PC-3 (cell line): ENCODE data around the gene SLC35F1. TPM values are rescaled to one million over a fixed set of nuclear protein-coding genes. Genes with fewer than 3 reads are reported as not detected.

Source experiments
- ATAC-seq: fragments of 200-7000 bp; cut with Tn5 transposase; 2 replicates; pipeline ENCODE4 v1.9.1; 2020; ENCODE audit warnings: mild to moderate bottlenecking, moderate library complexity
- BruUV-seq: library from RNA; stranded (reverse); fragments of 400-500 nt; replicated peaks from 2 replicates; lab custom pipeline; 2021; lab: Mats Ljungman, UMichigan
- CTCF ChIA-PET: fragments of 300-600 bp; sonication (Branson Sonifier 250); formaldehyde crosslinking; loops from one replicate; lab custom pipeline; 2022; ENCODE audit warnings: antibody characterized with exemption; lab: Charles Lee
- POLR2A ChIA-PET: fragments of 300-600 bp; sonication (Branson Sonifier 250); formaldehyde crosslinking; loops from one replicate; lab custom pipeline; 2022; ENCODE audit warnings: antibody characterized with exemption; ENCODE audit not compliant: unreplicated experiment; lab: Charles Lee
- DNase-seq: peaks from one replicate; pipeline ENCODE4 v3.0.0-alpha.2; 2015
- H2AFZ ChIP-seq: fragments of 300-600 bp; sonication (generic); 2 replicates; pipeline ENCODE4 v1.6.0; 2016; ENCODE audit warnings: antibody characterized with exemption, low read length
- H3F3A ChIP-seq: fragments of 300-600 bp; sonication (generic); one replicate; pipeline ENCODE4 v1.6.0; 2017; ENCODE audit warnings: antibody characterized with exemption, low read length, control low read depth, mild to moderate bottlenecking; ENCODE audit not compliant: unreplicated experiment
- H3K27ac ChIP-seq: fragments of 300-600 bp; sonication (generic); 2 replicates; pipeline ENCODE4 v1.5.1; 2016; ENCODE audit warnings: mild to moderate bottlenecking, low read length
- H3K27me3 ChIP-seq: fragments of 300-600 bp; sonication (generic); 2 replicates; pipeline ENCODE4 v1.6.1; 2016; ENCODE audit warnings: low read length, mixed read lengths
- H3K36me3 ChIP-seq: fragments of 300-600 bp; sonication (generic); 2 replicates; pipeline ENCODE4 v1.6.1; 2016; ENCODE audit warnings: low read depth, mixed run types, low read length, mixed read lengths
- H3K4me1 ChIP-seq: fragments of 300-600 bp; sonication (generic); 2 replicates; pipeline ENCODE4 v1.5.1; 2016; ENCODE audit warnings: low read length; ENCODE audit not compliant: insufficient read depth
- H3K4me2 ChIP-seq: fragments of 300-600 bp; sonication (generic); 2 replicates; pipeline ENCODE4 v1.6.0; 2016; ENCODE audit warnings: low read length
- H3K4me3 ChIP-seq: fragments of 300-600 bp; sonication (generic); 2 replicates; pipeline ENCODE4 v1.5.1; 2016; ENCODE audit warnings: mild to moderate bottlenecking, low read length, mixed read lengths
- H3K79me2 ChIP-seq: fragments of 300-600 bp; sonication (generic); 2 replicates; pipeline ENCODE4 v1.6.1; 2017; ENCODE audit warnings: low read length, mixed read lengths
- H3K9ac ChIP-seq: fragments of 300-600 bp; sonication (generic); 2 replicates; pipeline ENCODE4 v1.6.0; 2016; ENCODE audit warnings: mild to moderate bottlenecking, low read length
- H3K9me2 ChIP-seq: fragments of 300-600 bp; sonication (generic); replicated peaks from 2 replicates; pipeline ENCODE4 v1.6.1; 2016; ENCODE audit warnings: mixed run types, low read length, mixed read lengths
- H3K9me3 ChIP-seq: fragments of 300-600 bp; sonication (generic); 2 replicates; pipeline ENCODE4 v1.6.1; 2016; ENCODE audit warnings: low read length, mixed read lengths
- H4K20me1 ChIP-seq: fragments of 300-600 bp; sonication (generic); 2 replicates; pipeline ENCODE4 v1.6.1; 2016; ENCODE audit warnings: low read length, mixed read lengths
- CTCF ChIP-seq: fragments of 300-600 bp; sonication (generic); conservative IDR thresholded peaks from 2 replicates; pipeline ENCODE4 v1.5.1; 2017; ENCODE audit warnings: antibody characterized with exemption, low read depth, mild to moderate bottlenecking, low read length
- EZH2 ChIP-seq: fragments of 300-600 bp; sonication (generic); IDR thresholded peaks from one replicate; pipeline ENCODE4 v1.6.1; 2017; ENCODE audit warnings: antibody characterized with exemption, mild to moderate bottlenecking, low read length; ENCODE audit not compliant: unreplicated experiment
- EZH2phosphoT487 ChIP-seq: fragments of 300-600 bp; sonication (generic); IDR thresholded peaks from 2 replicates; pipeline ENCODE4 v1.6.1; 2018; ENCODE audit warnings: mild to moderate bottlenecking, antibody characterized with exemption, low read length, borderline replicate concordance
- intact Hi-C: fragments of 100-400 bp; cut with micrococcal nuclease; formaldehyde crosslinking; loops from 2 replicates; pipeline ENCODE4 v1.9.0; 2023
- total RNA-seq: library from RNA; depleted of rRNA; stranded (reverse); fragments of >200 nt; gene quantifications from 2 replicates; pipeline ENCODE4 v1.2.3, GENCODE V29; 2014

The SLC35F1 gene
- total RNA-seq, 1 experiment from 2014 or later, result not detected

- CTCF ChIA-PET, result no interaction called here
Measured at GRCh38 chr6:118080547-118080946, 173.5 kb downstream of the SLC35F1 start.

GRCh38 chr6:118083711-118084110 is 176.6 kb downstream of the SLC35F1 start:
- intact Hi-C loops, result no loop called here
- no peaks in the 10 kb centered on the region for H3K4me1 ChIP-seq
- H3K36me3 ChIP-seq, result no peaks in the 10 kb centered on the region
- no peaks in the 10 kb centered on the region for H4K20me1 ChIP-seq
- H3K9me3 ChIP-seq, result no peaks in the 10 kb centered on the region
- H3K27ac ChIP-seq, result no peak overlapping the region
- CTCF ChIA-PET, result no interaction called here
- no peak overlapping the region for H2AFZ ChIP-seq
- POLR2A ChIA-PET, result no interaction called here
- H3K79me2 ChIP-seq, result no peaks in the 10 kb centered on the region
- no peak for DNase-seq
- TF ChIP-seq EZH2phosphoT487 (no peak), CTCF (no peak)
- no TSS peak for BruUV-seq
- H3K4me2 ChIP-seq, result no peak overlapping the region
- H3K9me2 ChIP-seq, result no peaks in the 10 kb centered on the region
- H3K9ac ChIP-seq, result no peak overlapping the region
- H3K27me3 ChIP-seq, result no peaks in the 10 kb centered on the region
- H3F3A ChIP-seq, result no peaks in the 10 kb centered on the region
- no peak overlapping the region for H3K4me3 ChIP-seq
- no peak for ATAC-seq

More at GRCh38 chr6:118080547-118080946, 173.5 kb downstream of the SLC35F1 start:
- Histone ChIP-seq H3K4me1 (no peaks in the 10 kb centered on the region), H2AFZ (no peak overlapping the region), H3K9ac (no peak overlapping the region), H3K4me2 (no peak overlapping the region), H3K4me3 (no peak overlapping the region), H3F3A (no peaks in the 10 kb centered on the region), H3K9me2 (no peaks in the 10 kb centered on the region), H3K27ac (no peak overlapping the region), H3K36me3 (no peaks in the 10 kb centered on the region), H3K79me2 (no peaks in the 10 kb centered on the region), H3K9me3 (no peaks in the 10 kb centered on the region), H3K27me3 (no peaks in the 10 kb centered on the region), H4K20me1 (no peaks in the 10 kb centered on the region)
- ATAC-seq, result no peak
- no TSS peak for BruUV-seq
- intact Hi-C loops, result no loop called here
- DNase-seq, result peak; percentile 4
- POLR2A ChIA-PET, result no interaction called here
- no peak for TF ChIP-seq EZH2phosphoT487
- TF ChIP-seq CTCF, result peak; percentile 28; the same call in 1 of the 2 replicates

- no peak for TF ChIP-seq EZH2
- no peak for TF ChIP-seq CTCF
- no peak for TF ChIP-seq EZH2phosphoT487
- Histone ChIP-seq H3K36me3 (no peaks in the 10 kb centered on the region), H3K27me3 (no peaks in the 10 kb centered on the region), H4K20me1 (no peaks in the 10 kb centered on the region), H3K4me1 (no peaks in the 10 kb centered on the region), H3K4me3 (no peak overlapping the region), H2AFZ (no peak overlapping the region), H3F3A (no peaks in the 10 kb centered on the region), H3K79me2 (no peaks in the 10 kb centered on the region), H3K9me3 (no peaks in the 10 kb centered on the region), H3K4me2 (no peak overlapping the region), H3K9me2 (no peaks in the 10 kb centered on the region), H3K9ac (no peak overlapping the region), H3K27ac (no peak overlapping the region)
- ChIA-PET CTCF (no interaction called here), POLR2A (no interaction called here)
- ATAC-seq (no peak), DNase-seq (no peak)
- no TSS peak for BruUV-seq
- intact Hi-C loops, result no loop called here
Measured at GRCh38 chr6:118085665-118086064, 178.6 kb downstream of the SLC35F1 start.
